HG02970 (cell line): ENCODE measurements around the gene DOCK9.
"Not testable (repeated sequence)": the region's sequence is repeated elsewhere in the genome, so short reads cannot be mapped to it uniquely, and the experiment has no call there.

Source experiments
- ATAC-seq: cut with Tn5 transposase; IDR thresholded peaks from one replicate; pipeline ENCODE4 v1.9.1; 2021; ENCODE audit warnings: mild to moderate bottlenecking, moderate library complexity, moderate number of reproducible peaks; ENCODE audit not compliant: unreplicated experiment, low FRiP score

DOCK9 gene

DNA sequence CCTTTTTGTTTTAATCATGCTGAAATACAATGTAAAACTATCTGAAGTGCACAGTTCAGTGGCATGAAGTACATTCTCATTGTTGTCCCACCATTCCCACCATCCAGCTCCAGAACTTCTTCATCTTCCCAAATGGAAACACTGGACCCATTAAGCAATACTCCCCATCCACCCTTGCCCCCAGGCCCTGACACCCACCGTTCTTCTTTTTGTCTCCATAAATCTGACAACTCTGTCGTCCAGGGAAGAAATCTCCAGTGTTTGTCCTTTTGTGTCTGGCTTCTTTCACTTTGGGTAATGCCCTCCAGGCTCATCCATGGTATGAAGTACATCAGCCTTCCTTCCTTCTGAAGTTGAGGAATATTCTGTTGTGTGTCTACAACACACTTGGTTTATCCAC lies 222.7 kb downstream of the DOCK9 start:
- no peak for ATAC-seq

DNA sequence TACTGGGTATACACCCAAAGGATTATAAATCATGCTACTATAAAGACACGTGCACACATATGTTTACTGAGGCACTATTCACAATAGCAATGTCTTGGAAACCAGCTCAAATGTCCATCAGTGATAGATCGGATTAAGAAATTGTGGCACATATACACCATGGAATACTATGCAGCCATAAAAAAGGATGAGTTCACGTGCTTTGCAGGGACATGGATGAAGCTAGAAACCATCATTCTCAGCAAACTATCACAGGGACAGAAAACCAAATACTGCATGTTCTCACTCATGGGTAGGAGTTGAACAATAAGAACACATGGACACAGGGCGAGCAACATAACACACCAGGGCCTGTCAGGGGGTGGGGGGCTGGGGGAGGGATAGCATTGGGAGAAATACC lies 223.4 kb downstream of the DOCK9 start:
- not testable (repeated sequence) for ATAC-seq

DNA sequence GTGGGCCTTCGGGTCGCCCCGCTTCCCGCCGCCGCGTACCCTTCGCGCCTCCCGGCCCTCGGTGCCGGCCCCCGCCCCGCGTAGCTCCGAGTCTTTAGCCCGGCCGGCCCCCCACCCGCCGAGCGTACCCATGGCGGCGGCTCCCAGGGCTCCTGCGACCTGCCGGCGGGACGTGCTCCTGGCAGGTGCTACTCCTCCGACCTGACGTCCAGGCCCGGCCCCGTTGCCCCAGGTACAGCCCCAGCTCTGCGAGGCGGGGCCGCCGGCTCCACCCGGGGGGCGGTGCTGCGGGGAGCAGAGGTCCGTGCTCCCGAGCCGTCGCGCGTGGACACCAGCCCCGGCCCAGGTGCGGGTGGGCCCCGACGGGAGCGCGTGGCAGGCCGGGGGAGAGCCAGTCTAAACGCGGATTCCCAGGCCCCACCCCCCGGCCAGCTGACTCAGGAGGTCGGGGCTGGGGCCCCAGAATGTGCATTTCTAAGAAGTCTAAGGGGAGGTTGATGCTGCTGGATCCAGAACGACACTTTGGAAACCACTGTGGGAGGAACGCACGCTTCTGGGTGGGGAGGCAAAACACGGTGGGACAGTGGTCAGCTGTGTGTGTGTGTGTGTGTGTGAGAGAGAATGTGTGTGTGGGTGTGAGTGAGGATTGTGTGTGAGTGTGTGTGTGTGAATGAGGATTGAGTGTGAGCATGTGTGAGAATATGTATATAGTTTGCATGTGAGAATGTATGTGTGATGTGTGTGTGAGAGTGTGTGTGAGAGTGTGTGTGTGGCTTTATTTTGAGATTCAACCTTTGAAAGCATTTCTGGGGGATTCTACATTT lies 225.2 kb downstream of the DOCK9 start, which contains the start of gene SLC15A1:
TSS of gene SLC15A1 (minus strand) at position 206 of the 824 bp plus-strand sequence. CDS start at position 132, 74 bp downstream.
- ATAC-seq: no peak

DNA sequence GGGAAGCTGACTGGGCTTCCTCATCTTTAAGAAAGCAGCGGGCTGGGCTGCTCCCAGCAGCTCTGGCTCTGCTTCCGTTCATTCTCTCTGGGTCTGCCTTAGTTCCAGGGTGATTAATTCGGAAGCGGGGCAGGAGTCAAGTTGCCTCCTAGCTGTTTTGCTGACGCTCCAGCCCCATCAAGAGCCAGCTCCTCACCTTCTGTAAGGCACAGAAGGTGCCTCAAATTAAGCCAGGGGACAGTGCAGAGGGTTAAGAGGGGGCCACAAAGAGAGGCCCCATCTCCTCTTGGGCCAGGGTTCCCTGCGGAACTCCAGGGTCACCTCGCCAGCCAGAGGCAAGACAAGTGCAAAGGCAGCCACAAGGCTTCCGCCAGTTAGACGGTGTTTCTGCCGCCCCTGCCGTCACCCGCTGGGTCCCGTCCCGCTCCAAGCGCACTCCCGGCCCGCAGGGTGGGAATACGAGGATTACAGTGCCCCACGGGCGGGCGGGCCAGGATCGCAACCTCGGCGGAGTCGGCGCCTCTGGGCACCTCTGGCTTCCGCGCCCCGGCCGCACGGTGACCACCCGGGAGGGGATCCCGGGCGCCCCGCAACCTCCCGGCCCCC lies 225.9 kb downstream of the DOCK9 start:
- no peak for ATAC-seq

DNA sequence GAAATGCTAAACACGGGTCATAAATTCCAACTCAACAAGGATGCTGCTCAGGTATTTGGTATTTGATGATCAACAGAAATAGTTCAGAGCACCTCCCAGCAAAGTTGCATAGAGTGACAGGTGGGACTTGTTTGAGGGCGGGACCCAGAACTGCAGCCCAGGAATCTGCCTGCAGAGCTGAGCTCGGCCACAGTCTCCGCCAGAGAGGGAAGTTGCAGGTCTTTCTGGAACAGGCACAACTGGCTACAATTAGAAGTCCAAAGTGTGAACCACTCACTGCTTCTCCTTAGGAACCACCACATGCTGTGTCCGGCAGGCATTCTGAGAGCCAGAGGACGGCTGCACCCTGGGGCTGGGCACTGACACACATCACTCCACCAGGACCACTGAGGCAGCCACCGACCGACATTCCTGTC lies 226.5 kb downstream of the DOCK9 start:
- no peak for ATAC-seq

DNA sequence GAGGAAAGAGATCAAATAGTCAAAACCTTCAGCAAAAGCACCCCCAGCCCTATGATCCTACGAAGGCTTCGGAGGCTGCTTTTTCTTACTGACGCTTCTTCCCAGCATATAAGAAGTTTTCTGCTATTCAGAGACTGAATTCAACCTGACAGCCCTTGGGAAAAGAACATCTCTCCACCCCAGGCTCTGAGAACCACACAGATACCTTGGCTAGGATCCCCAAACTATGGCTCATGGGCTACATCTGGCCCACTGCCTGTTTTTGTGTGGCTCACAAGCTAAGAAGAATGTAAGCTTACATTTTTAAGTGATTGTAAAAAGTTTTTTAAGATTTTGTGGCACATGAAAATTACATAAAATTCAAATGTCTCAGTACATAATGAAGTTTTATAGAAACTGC lies 228.4 kb downstream of the DOCK9 start:
- ATAC-seq: no peak

DNA sequence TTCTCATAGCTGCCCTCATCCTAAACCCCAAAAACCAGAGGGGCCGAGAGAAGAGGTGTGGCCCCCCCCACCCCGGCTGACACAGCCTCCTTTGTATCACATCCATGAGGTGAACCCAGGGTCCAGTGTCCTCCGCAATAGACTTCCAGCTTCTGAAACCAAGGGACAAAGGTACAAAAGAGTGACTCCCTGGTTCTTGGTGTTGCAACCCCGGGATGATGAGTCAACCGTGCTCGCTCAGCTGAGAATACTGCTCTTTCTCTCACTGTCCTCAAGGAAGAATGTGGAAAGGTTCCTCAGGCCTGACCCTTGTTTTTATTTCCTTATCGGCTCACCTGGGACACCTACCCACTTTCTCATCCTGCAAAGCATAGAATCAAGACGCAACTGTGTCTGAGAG lies 230.9 kb downstream of the DOCK9 start:
- ATAC-seq: no peak
